IMR-90 (cell line): Measurements from ENCODE around the gene FBP1.

Experiments
- MAZ ChIP-seq: IDR thresholded peaks from 2 replicates; pipeline ENCODE4 v1.6.1; 2012; ENCODE audit warnings: low read depth, mild to moderate bottlenecking, low read length, improper control_type of control experiment, moderate library complexity, borderline replicate concordance
- MXI1 ChIP-seq: IDR thresholded peaks from 2 replicates; pipeline ENCODE4 v1.6.1; 2012; ENCODE audit warnings: low read depth, mild to moderate bottlenecking, low read length, moderate library complexity, borderline replicate concordance
- NFE2L2 ChIP-seq: fragments of 150-350 bp; IDR thresholded peaks from 2 replicates; pipeline ENCODE4 v1.6.1; 2016; ENCODE audit warnings: low read depth, mild to moderate bottlenecking, low read length
- POLR2A ChIP-seq: IDR thresholded peaks from 2 replicates; pipeline ENCODE4 v1.6.1; 2012; ENCODE audit warnings: mild to moderate bottlenecking, low read depth, low read length
- RAD21 ChIP-seq: IDR thresholded peaks from 2 replicates; pipeline ENCODE4 v1.6.1; 2012; ENCODE audit warnings: low read length, improper control_type of control experiment
- RCOR1 ChIP-seq: IDR thresholded peaks from 2 replicates; pipeline ENCODE4 v1.6.1; 2012; ENCODE audit warnings: mild to moderate bottlenecking, low read length, improper control_type of control experiment; ENCODE audit not compliant: insufficient replicate concordance
- RFX5 ChIP-seq: IDR thresholded peaks from 2 replicates; pipeline ENCODE4 v1.8.0; 2012; ENCODE audit warnings: low read depth, mild to moderate bottlenecking, low read length, moderate library complexity
- TF ChIP-seq, protein P1 (sequence below): fragments of 150-350 bp; IDR thresholded peaks from 2 replicates; pipeline ENCODE4 v1.6.1; 2017; ENCODE audit warnings: mild to moderate bottlenecking, antibody characterized with exemption, low read length, low read depth
- TF ChIP-seq, protein P2 (sequence below): conservative IDR thresholded peaks from 2 replicates; pipeline ENCODE4 v1.5.1; 2012; ENCODE audit warnings: mild to moderate bottlenecking, low read depth, low read length, improper control_type of control experiment

GRCh38 chr9:94643741-94644140 lies 4.4 kb upstream of the FBP1 start:
- TF ChIP-seq, protein P1, sequence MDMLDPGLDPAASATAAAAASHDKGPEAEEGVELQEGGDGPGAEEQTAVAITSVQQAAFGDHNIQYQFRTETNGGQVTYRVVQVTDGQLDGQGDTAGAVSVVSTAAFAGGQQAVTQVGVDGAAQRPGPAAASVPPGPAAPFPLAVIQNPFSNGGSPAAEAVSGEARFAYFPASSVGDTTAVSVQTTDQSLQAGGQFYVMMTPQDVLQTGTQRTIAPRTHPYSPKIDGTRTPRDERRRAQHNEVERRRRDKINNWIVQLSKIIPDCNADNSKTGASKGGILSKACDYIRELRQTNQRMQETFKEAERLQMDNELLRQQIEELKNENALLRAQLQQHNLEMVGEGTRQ = no peak
- TF ChIP-seq, protein P2, sequence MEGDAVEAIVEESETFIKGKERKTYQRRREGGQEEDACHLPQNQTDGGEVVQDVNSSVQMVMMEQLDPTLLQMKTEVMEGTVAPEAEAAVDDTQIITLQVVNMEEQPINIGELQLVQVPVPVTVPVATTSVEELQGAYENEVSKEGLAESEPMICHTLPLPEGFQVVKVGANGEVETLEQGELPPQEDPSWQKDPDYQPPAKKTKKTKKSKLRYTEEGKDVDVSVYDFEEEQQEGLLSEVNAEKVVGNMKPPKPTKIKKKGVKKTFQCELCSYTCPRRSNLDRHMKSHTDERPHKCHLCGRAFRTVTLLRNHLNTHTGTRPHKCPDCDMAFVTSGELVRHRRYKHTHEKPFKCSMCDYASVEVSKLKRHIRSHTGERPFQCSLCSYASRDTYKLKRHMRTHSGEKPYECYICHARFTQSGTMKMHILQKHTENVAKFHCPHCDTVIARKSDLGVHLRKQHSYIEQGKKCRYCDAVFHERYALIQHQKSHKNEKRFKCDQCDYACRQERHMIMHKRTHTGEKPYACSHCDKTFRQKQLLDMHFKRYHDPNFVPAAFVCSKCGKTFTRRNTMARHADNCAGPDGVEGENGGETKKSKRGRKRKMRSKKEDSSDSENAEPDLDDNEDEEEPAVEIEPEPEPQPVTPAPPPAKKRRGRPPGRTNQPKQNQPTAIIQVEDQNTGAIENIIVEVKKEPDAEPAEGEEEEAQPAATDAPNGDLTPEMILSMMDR = no peak
- no peak for TF ChIP-seq NFE2L2
- no peak for TF ChIP-seq RCOR1
- TF ChIP-seq RFX5 = no peak
- no peak for TF ChIP-seq POLR2A
- no peak for TF ChIP-seq MAZ
- no peak for TF ChIP-seq MXI1
- TF ChIP-seq RAD21 = no peak
